Sigmoid colon (tissue), 7 donors: ENCODE data around the gene FAM200A. TPM values are rescaled to one million over a fixed set of nuclear protein-coding genes. Genes with fewer than 3 reads are reported as not detected.

Source experiments
- DNase-seq: peaks from one replicate; pipeline ENCODE4 v3.0.0-alpha.2; 2019
- H3K27ac ChIP-seq, 4 donors: fragments of 200-600 bp; sonication (generic); one replicate each; pipeline ENCODE4 v1.5.1; 2016 to 2019; ENCODE audit warnings: mild to moderate bottlenecking in 1 of 4
- H3K27me3 ChIP-seq, 3 donors: fragments of 200-600 bp; sonication (generic); one replicate each; pipeline ENCODE4 v1.5.1; 2019; ENCODE audit warnings: mild to moderate bottlenecking in 1 of 3
- H3K36me3 ChIP-seq, 4 donors: fragments of 200-600 bp; sonication (generic); one replicate each; pipeline ENCODE4 v1.5.1; 2016 to 2019
- H3K4me1 ChIP-seq, 4 donors: fragments of 200-600 bp; sonication (generic); one replicate each; pipeline ENCODE4 v1.5.1; 2017 to 2019
- H3K4me3 ChIP-seq, 4 donors: fragments of 200-600 bp; sonication (generic); one replicate each; pipeline ENCODE4 v1.5.1; 2017 to 2019; ENCODE audit warnings: mild to moderate bottlenecking in 2 of 4, moderate library complexity in 1 of 4
- H3K9me3 ChIP-seq, 4 donors: fragments of 200-600 bp in 3 of 4; sonication (generic) in 3 of 4; one replicate each; pipeline versions ENCODE4 v1.5.1 to v1.6.1; 2013 to 2019
- CTCF ChIP-seq, 4 experiments: fragments of 450-650 bp in 3 of 4; fragments of 200-600 bp in 1 of 4; IDR thresholded peaks; one replicate each; pipeline ENCODE4 v1.5.1; 2016 to 2019; ENCODE audit warnings: antibody characterized with exemption in 4 of 4, mild to moderate bottlenecking in 3 of 4, moderate library complexity in 2 of 4
- EP300 ChIP-seq, 4 donors: sonication (generic); formaldehyde crosslinking; IDR thresholded peaks; one replicate each; pipeline ENCODE4 v1.6.1; 2017; ENCODE audit warnings: antibody characterized with exemption in 4 of 4
- POLR2A ChIP-seq, 2 donors: fragments of 450-650 bp; IDR thresholded peaks; one replicate each; pipeline ENCODE4 v1.6.1; 2016; ENCODE audit warnings: antibody characterized with exemption in 2 of 2, mild to moderate bottlenecking in 2 of 2, moderate library complexity in 2 of 2
- POLR2AphosphoS5 ChIP-seq, 4 donors: sonication (generic); formaldehyde crosslinking; IDR thresholded peaks; one replicate each; pipeline ENCODE4 v1.6.1; 2017; ENCODE audit warnings: antibody characterized with exemption in 4 of 4
- WGBS, 2 donors: extraction: QIAGEN DNeasy Blood & Tissue Kit; methylation state at CpG; one replicate each; pipeline ENCODE4 v1.1.7; 2013; 5-methylcytosine and 5-hydroxymethylcytosine counted together
- intact Hi-C: fragments of 100-400 bp; cut with DNase I; formaldehyde crosslinking; loops from one replicate; pipeline ENCODE4 v1.15.1; 2023
- polyA plus RNA-seq, 3 donors: library from polyadenylated mRNA; stranded (reverse); fragments of 200-250 nt; gene quantifications; one replicate each; pipeline ENCODE4 v1.2.3, GENCODE V29; 2013
- total RNA-seq, 4 donors: library from RNA; depleted of rRNA; stranded (reverse); fragments of >200 nt; gene quantifications; one replicate each; pipeline ENCODE4 v1.1.0, GENCODE V29; 2016
- donor health status: healthy with polysubstance abuse.
- donor health status: Bipolar disorder and iron deficiency.
- donor health status: healthy.

FAM200A gene
- total and polyA plus RNA-seq, 7 donors: 1.8 to 6.4 (median 3.1) TPM

- WGBS, 2 donors: 94 to 95% methylated on average over 10 of the region's 10 CpGs
- no peaks in the 10 kb centered on the region for H3K9me3 ChIP-seq
Observed at GRCh38 chr7:99563650-99564049, 11.7 kb upstream of the FAM200A start.

GRCh38 chr7:99562832-99563231 is 10.9 kb upstream of the FAM200A start:
- Histone ChIP-seq H3K27me3 (no peaks in the 10 kb centered on the region), H3K27ac (peak overlapping the region in 2 of 4 donors; percentile 39 to 68), H3K4me1 (peaks cover 0 to 34% (median 32%) of the 10 kb centered on the region in 4 donors), H3K36me3 (peaks cover 29 to 72% (median 41%) of the 10 kb centered on the region in 4 donors), H3K4me3 (no peak overlapping the region), H3K9me3 (no peaks in the 10 kb centered on the region)
- WGBS, 2 donors: 43 to 56% methylated on average over 2 of the region's 2 CpGs
- no peak for DNase-seq
- TF ChIP-seq CTCF (IDR thresholded peaks at IDR 0.05) (no peak), POLR2AphosphoS5 (IDR thresholded peaks at IDR 0.05) (peak in 1 of 4 donors; percentile 46), EP300 (IDR thresholded peaks at IDR 0.05) (no peak), POLR2A (IDR thresholded peaks at IDR 0.05) (no peak)
- intact Hi-C loops: no loop called here

More at GRCh38 chr7:99563650-99564049, 11.7 kb upstream of the FAM200A start:
- peak overlapping the region in 2 of 4 donors; percentile 16 to 68 for H3K27ac ChIP-seq
- intact Hi-C loops: no loop called here
- TF ChIP-seq POLR2AphosphoS5 (IDR thresholded peaks at IDR 0.05): no peak
- H3K36me3 ChIP-seq: peaks cover 29 to 77% (median 41%) of the 10 kb centered on the region in 4 donors
- H3K4me3 ChIP-seq: no peak overlapping the region
- H3K27me3 ChIP-seq: no peaks in the 10 kb centered on the region
- DNase-seq: no peak
- H3K4me1 ChIP-seq: peaks cover 0 to 33% (median 32%) of the 10 kb centered on the region in 4 donors

- intact Hi-C loops: no loop called here
- Histone ChIP-seq H3K27me3 (no peaks in the 10 kb centered on the region), H3K36me3 (peaks cover 29 to 66% (median 41%) of the 10 kb centered on the region in 4 donors), H3K27ac (peak overlapping the region in 2 of 4 donors; percentile 39 to 68), H3K9me3 (no peaks in the 10 kb centered on the region), H3K4me3 (no peak overlapping the region), H3K4me1 (peaks cover 0 to 40% (median 36%) of the 10 kb centered on the region in 4 donors)
- TF ChIP-seq POLR2A (IDR thresholded peaks at IDR 0.05) (no peak), POLR2AphosphoS5 (IDR thresholded peaks at IDR 0.05) (no peak), CTCF (IDR thresholded peaks at IDR 0.05) (no peak), EP300 (IDR thresholded peaks at IDR 0.05) (no peak)
- no peak for DNase-seq
- 84 to 92% methylated on average over 9 of the region's 9 CpGs for WGBS, 2 donors
Observed at GRCh38 chr7:99562114-99562784, 10.3 kb upstream of the FAM200A start.

- no peak overlapping the region for H3K27ac ChIP-seq
- peaks cover 29 to 63% (median 41%) of the 10 kb centered on the region in 4 donors for H3K36me3 ChIP-seq
- DNase-seq: no peak
- H3K9me3 ChIP-seq: no peaks in the 10 kb centered on the region
- peaks cover 0 to 45% (median 41%) of the 10 kb centered on the region in 4 donors for H3K4me1 ChIP-seq
- no peaks in the 10 kb centered on the region for H3K27me3 ChIP-seq
- intact Hi-C loops: no loop called here
- 97 to 100% methylated on average over 2 of the region's 2 CpGs for WGBS, 2 donors
- TF ChIP-seq EP300 (IDR thresholded peaks at IDR 0.05): no peak
- TF ChIP-seq CTCF (IDR thresholded peaks at IDR 0.05): no peak
- TF ChIP-seq POLR2AphosphoS5 (IDR thresholded peaks at IDR 0.05): no peak
- no peak for TF ChIP-seq POLR2A (IDR thresholded peaks at IDR 0.05)
- H3K4me3 ChIP-seq: no peak overlapping the region
Observed at GRCh38 chr7:99561737-99562051, 9.8 kb upstream of the FAM200A start.

GRCh38 chr7:99560834-99561736 is 9.2 kb upstream of the FAM200A start:
- Histone ChIP-seq H3K4me1 (peaks cover 0 to 49% (median 45%) of the 10 kb centered on the region in 4 donors), H3K27ac (peak overlapping the region in 1 of 4 donors; percentile 95)

More at GRCh38 chr7:99560834-99561736, 9.2 kb upstream of the FAM200A start:
- peaks cover 29 to 60% (median 41%) of the 10 kb centered on the region in 4 donors for H3K36me3 ChIP-seq
- no peaks in the 10 kb centered on the region for H3K27me3 ChIP-seq
- no peaks in the 10 kb centered on the region for H3K9me3 ChIP-seq
- DNase-seq: no peak
- no peak for TF ChIP-seq POLR2AphosphoS5 (IDR thresholded peaks at IDR 0.05)
- no peak for TF ChIP-seq POLR2A (IDR thresholded peaks at IDR 0.05)
- no peak for TF ChIP-seq EP300 (IDR thresholded peaks at IDR 0.05)
- no peak for TF ChIP-seq CTCF (IDR thresholded peaks at IDR 0.05)
- WGBS, 2 donors: 94 to 95% methylated on average over 7 of the region's 7 CpGs
- intact Hi-C loops: no loop called here
- no peak overlapping the region for H3K4me3 ChIP-seq
